Effector memory CD4-positive, alpha-beta T cell (primary cell): ENCODE measurements around the gene STRN.
"Not testable (repeated sequence)": the region's sequence is repeated elsewhere in the genome, so short reads cannot be mapped to it uniquely, and the experiment has no call there.

Experiments
- DNase-seq, 3 donors: peaks; one replicate each; pipeline ENCODE4 v3.0.0-alpha.2; 2020
- H3K27ac ChIP-seq: 2 replicates; pipeline ENCODE4 v1.7.0; 2013; ENCODE audit warnings: mild to moderate bottlenecking, low read length, moderate library complexity; ENCODE audit not compliant: insufficient read depth, poor library complexity, severe bottlenecking
- H3K27me3 ChIP-seq: replicated peaks from 2 replicates; pipeline ENCODE4 v1.7.0; 2013; ENCODE audit warnings: mild to moderate bottlenecking, low read length; ENCODE audit not compliant: insufficient read depth, control insufficient read depth, poor library complexity, severe bottlenecking
- H3K36me3 ChIP-seq: 2 replicates; pipeline ENCODE4 v1.7.0; 2013; ENCODE audit warnings: mild to moderate bottlenecking, low read length, moderate library complexity; ENCODE audit not compliant: control insufficient read depth, insufficient read depth
- H3K4me1 ChIP-seq: 2 replicates; pipeline ENCODE4 v1.7.0; 2013; ENCODE audit warnings: low read length, mild to moderate bottlenecking; ENCODE audit not compliant: control insufficient read depth, insufficient read depth, poor library complexity, severe bottlenecking
- H3K4me3 ChIP-seq: 2 replicates; pipeline ENCODE4 v1.7.0; 2013; ENCODE audit warnings: low read length, low read depth, mild to moderate bottlenecking; ENCODE audit not compliant: insufficient read depth, poor library complexity, severe bottlenecking
- H3K9me3 ChIP-seq: 2 replicates; pipeline ENCODE4 v1.7.0; 2013; ENCODE audit warnings: mild to moderate bottlenecking, low read length, moderate library complexity; ENCODE audit not compliant: control insufficient read depth

STRN gene

DNA sequence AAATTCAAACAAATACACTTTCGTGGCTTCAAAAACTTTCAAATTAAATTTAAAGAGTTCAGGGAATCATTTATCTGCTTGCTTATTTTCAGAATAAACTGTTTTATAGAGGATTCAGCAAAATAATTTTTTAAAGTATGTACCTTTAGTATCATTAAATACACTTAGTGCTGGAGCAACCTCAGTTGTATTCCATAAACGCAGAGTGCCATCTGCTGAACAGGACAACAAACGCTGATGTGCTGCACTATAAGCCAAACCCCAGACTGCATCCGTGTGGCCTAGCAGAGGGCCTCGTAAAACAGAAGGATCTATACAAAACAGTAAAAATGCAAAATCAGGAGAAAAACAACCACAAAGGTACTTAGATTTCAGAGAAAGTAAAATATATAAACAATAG lies 108.6 kb downstream of the STRN start:
- no peaks in the 10 kb centered on the region for H3K9me3 ChIP-seq
- peaks cover 9% of the 10 kb centered on the region for H3K36me3 ChIP-seq
- no peak overlapping the region for H3K4me3 ChIP-seq
- no peaks in the 10 kb centered on the region for H3K4me1 ChIP-seq
- H3K27ac ChIP-seq = no peak overlapping the region
- H3K27me3 ChIP-seq = no peaks in the 10 kb centered on the region
- no peak for DNase-seq

GRCh38 chr2:36855429-36855828 lies 110.9 kb downstream of the STRN start:
- Histone ChIP-seq H3K9me3 (no peaks in the 10 kb centered on the region), H3K4me3 (no peak overlapping the region), H3K27me3 (no peaks in the 10 kb centered on the region), H3K4me1 (no peaks in the 10 kb centered on the region), H3K36me3 (peaks cover 13% of the 10 kb centered on the region), H3K27ac (no peak overlapping the region)
- DNase-seq = no peak

- H3K36me3 ChIP-seq = peaks cover 25% of the 10 kb centered on the region
- no peaks in the 10 kb centered on the region for H3K9me3 ChIP-seq
- no peak overlapping the region for H3K4me3 ChIP-seq
- H3K27ac ChIP-seq = no peak overlapping the region
- no peak for DNase-seq
- H3K27me3 ChIP-seq = no peaks in the 10 kb centered on the region
- no peaks in the 10 kb centered on the region for H3K4me1 ChIP-seq
Observed at GRCh38 chr2:36854241-36854640, 112.1 kb downstream of the STRN start.

DNA sequence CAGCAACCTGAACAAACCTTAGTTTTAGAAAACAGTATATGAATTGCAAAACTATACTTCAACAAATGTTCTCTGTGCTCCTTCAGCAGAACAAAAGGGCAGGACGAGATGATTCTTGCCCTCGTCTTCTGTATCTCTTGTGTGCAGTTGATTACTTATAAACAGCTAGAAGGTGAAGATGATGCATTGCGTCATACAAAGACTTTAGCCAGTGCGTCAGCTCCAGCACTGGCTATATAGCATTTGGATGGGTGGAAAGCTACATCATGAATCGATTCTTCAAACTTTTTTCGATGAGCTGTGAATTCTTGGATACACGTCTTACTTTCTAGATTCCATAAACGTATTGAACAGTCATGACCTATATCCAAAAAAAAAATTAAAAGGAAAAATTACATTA lies 117.1 kb downstream of the STRN start:
- peaks cover 29% of the 10 kb centered on the region for H3K36me3 ChIP-seq

GRCh38 chr2:36843838-36844237 lies 122.5 kb downstream of the STRN start:
- peaks cover 10% of the 10 kb centered on the region for H3K36me3 ChIP-seq
- DNase-seq = no peak
- H3K4me1 ChIP-seq = no peaks in the 10 kb centered on the region
- H3K27me3 ChIP-seq = no peaks in the 10 kb centered on the region
- no peak overlapping the region for H3K4me3 ChIP-seq
- no peak overlapping the region for H3K27ac ChIP-seq
- H3K9me3 ChIP-seq = no peaks in the 10 kb centered on the region

More for the DNA sequence above, 117.1 kb downstream of the STRN start:
- Histone ChIP-seq H3K9me3 (no peaks in the 10 kb centered on the region), H3K4me3 (no peak overlapping the region), H3K27me3 (no peaks in the 10 kb centered on the region), H3K27ac (no peak overlapping the region), H3K4me1 (no peaks in the 10 kb centered on the region)
- no peak for DNase-seq

DNA sequence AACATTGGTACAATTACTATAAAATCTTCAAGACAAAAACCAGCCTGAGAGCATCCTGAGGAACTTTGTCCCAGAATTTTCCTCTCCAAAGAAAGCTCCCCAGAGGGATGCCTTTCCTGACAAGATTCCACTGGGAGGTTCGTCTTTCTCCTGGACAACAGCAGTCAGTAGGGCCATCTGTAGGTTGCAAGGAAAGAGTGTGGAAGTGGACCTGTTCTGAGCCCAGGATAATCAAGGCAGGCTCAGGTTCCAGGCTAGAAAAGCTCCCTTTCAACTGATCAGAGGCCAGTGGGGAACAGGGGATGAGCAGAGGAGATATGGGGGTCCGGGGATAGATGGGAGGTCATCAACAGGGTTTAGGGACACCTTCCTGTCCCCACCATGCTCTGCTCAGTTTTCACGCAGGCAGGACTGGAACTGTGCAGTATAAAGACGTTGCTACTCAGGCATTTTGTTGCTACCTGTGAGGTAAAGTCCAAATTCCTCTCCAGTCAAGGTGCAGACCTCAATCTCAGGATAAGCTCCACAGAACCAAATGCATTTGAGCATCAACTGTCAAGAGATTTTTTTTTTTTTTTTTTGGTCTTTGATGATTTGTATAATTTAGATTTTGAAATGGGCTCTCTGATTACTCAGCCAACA lies 126.2 kb downstream of the STRN start:
- Histone ChIP-seq H3K4me1 (no peaks in the 10 kb centered on the region), H3K9me3 (no peaks in the 10 kb centered on the region), H3K4me3 (no peak overlapping the region), H3K36me3 (peaks cover 4% of the 10 kb centered on the region), H3K27me3 (no peaks in the 10 kb centered on the region), H3K27ac (no peak overlapping the region)
- DNase-seq = no peak

GRCh38 chr2:36834731-36835524 lies 131.4 kb downstream of the STRN start:
- no peaks in the 10 kb centered on the region for H3K27me3 ChIP-seq
- H3K27ac ChIP-seq = no peak overlapping the region
- H3K36me3 ChIP-seq = no peaks in the 10 kb centered on the region
- no peak overlapping the region for H3K4me3 ChIP-seq
- H3K4me1 ChIP-seq = no peaks in the 10 kb centered on the region
- no peaks in the 10 kb centered on the region for H3K9me3 ChIP-seq
- DNase-seq = no peak

DNA sequence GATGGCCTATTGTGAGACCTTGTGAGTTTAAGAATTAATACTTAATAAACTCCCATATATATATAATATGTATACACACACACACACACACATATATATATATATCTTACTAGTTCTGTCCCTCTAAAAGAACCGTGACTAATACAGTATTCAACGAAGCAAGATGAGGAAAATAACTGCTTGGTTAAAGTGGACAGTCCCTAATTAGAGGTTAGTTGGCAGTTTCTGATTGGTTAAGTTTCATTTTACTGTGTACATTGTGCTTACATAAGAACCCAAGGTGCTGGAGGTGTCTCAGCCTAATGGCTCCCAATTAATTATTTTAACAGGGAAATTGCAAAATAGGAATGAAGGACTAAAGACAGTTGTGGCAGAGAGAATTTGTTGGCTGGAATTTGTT lies 132.1 kb downstream of the STRN start:
- no peaks in the 10 kb centered on the region for H3K27me3 ChIP-seq
- H3K9me3 ChIP-seq = no peaks in the 10 kb centered on the region
- H3K27ac ChIP-seq = no peak overlapping the region
- DNase-seq = no peak
- H3K4me3 ChIP-seq = no peak overlapping the region
- no peaks in the 10 kb centered on the region for H3K36me3 ChIP-seq
- no peaks in the 10 kb centered on the region for H3K4me1 ChIP-seq

GRCh38 chr2:36831185-36831584 lies 135.2 kb downstream of the STRN start:
- H3K4me1 ChIP-seq = no peaks in the 10 kb centered on the region
- DNase-seq = no peak
- H3K4me3 ChIP-seq = no peak overlapping the region

DNA sequence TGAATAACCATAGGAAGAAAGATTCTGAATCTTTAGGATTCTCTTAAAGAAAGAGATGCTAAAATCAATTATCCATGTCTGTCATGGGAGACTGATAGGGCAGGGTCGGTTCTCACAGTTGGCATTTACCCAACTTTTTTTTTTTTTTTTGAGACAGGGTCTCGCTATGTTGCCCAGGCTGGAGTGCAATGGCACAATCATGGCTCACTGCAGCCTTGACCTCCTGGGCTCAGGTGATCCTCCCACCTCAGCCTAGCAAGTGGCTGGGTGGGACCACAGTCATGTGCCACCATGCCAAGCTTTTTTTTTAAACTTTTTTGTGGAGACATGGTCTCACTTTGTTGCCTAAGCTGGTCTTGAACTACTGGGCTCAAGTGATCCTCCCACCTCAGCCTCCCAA lies 141.7 kb downstream of the STRN start:
- not testable (repeated sequence) for H3K36me3 ChIP-seq, H3K4me3 ChIP-seq, H3K27ac ChIP-seq, DNase-seq, H3K4me1 ChIP-seq, H3K27me3 ChIP-seq, H3K9me3 ChIP-seq

More at GRCh38 chr2:36831185-36831584, 135.2 kb downstream of the STRN start:
- H3K9me3 ChIP-seq = no peaks in the 10 kb centered on the region
- H3K36me3 ChIP-seq = no peaks in the 10 kb centered on the region
- no peaks in the 10 kb centered on the region for H3K27me3 ChIP-seq
- no peak overlapping the region for H3K27ac ChIP-seq
